GM21737 (cell line): ENCODE results near the gene MALT1.
"Not testable (repeated sequence)": the region's sequence is repeated elsewhere in the genome, so short reads cannot be mapped to it uniquely, and the experiment has no call there.

ENCODE experiments used
- ATAC-seq: cut with Tn5 transposase; IDR thresholded peaks from one replicate; pipeline ENCODE4 v1.9.1; 2021; ENCODE audit warnings: mild to moderate bottlenecking, moderate library complexity; ENCODE audit not compliant: unreplicated experiment

Gene MALT1

DNA sequence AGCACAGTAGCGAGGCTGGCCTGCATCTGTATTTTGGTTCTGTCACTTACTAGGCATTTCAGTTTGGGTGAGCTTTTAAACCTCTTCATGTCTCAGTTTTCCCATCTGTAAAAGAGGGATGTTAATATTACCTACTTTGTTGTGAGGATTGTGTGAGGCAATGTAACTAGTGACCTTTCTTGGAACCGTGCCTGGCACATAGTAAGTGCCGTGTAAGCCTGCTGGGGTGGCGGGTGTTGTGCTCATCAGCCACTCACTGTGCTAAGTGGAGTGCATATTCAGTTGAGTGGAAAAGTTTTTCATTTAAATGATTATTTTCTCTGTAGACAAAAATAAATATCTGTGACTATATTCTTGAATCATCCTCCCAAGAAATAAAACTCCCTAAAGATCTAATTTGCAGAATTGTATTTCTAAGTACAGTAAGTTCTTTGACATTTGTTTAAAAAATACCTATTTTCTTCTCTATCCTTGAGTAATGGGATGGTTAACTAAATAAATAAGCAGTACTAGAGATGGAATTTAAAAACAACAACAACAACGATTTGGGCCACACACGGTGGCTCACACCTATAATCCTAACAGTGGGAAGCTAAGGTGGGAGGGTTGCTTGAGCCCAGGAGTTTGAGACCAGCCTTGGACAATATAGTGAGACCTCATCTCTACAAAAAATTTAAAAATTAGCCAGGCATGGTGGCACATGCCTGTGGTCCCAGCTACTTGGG is 56.7 kb downstream of the MALT1 start:
- ATAC-seq, result no peak

DNA sequence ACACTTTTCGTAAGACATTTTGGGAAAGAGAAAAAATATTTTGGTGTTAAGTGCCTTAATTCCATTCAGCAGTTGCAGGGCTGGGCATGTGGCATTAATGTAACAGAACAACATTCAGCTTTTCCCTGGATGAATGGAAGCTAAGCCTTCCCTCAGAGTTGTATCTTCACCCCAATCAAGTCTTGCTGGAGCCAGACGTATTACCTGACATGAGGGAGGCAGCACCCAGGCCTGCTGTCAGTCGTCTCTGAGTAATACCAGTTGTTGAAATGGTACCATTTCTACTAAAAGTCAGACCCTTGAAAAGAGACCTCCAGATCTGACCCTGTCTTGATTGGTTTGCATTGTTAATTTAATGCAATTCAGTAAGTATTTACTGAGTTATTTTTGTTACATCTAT is 57.5 kb downstream of the MALT1 start:
- ATAC-seq, result no peak

DNA sequence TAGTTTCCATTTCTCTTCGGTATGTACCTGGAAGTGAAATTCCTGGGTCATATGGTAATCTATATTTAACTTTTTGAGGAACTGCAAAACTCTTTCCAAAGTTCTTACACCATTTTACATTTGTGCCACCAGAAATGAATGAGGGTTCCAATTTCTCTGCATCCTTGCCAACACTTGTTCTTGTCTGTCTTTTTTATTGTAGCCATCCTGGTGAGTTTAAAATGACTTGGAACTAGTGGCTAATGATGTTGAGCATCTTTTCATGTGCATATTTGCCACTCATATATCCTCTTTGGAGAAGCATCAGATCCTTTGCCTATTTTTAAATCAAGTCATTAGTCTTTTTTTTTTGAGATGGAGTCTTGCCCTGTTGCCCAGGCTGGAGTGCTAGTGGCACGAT is 59.4 kb downstream of the MALT1 start:
- no peak for ATAC-seq

DNA sequence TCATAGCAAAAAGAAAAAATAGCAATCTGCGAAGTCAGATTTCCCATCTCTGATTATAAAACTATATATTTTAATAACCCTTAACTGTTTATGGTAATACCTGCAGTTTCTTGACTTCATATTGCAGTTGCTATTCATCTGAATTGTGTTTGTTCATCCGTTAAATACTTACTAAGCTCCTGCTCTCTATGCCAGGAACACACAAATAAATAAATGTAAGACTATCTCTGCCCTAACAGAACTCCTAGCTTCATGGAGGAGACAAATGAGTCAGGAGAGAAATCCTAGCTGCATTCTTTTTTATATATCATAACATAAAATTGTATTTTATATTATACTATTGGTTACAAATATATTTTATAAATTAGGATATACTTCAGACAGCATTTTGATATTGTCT is 61.2 kb downstream of the MALT1 start:
- ATAC-seq, result no peak

DNA sequence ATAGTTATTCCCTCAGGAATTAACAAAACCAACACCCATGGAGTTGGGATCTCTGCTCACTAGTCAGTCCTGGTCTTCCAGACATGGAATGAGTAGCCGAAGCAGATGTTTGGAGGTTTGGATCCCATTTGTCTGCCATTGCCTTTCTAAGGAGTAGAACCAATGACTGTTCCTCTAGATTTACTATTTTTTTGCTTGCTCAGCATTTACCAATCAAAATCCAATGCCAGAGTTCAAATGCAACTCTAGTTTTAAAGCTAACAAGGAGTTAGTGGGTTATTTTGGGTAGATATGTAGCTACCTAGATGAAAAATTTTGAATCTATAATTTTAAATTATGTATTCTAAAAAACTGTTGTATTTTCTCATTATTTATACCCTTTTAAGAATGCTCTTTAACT is 62.6 kb downstream of the MALT1 start:
- no peak for ATAC-seq

DNA sequence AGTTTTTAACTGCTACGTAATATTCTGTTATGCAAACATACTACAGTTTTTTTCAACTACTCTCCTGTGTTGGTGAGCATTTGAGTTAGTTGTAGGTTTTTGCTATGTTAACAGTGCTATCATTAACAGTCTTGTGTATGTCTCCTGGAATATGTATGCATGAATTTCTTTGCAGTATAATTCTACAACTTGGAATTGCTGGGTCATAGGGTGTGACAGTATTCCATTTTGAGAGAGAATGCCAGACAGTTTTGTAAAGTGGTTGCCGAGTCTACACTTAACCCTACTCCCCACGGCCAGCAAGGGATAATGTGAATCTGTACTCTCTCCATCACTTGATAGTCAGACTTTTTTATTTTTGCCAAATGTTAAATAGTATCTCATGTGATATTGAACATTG is 67.1 kb downstream of the MALT1 start:
- ATAC-seq, result no peak

DNA sequence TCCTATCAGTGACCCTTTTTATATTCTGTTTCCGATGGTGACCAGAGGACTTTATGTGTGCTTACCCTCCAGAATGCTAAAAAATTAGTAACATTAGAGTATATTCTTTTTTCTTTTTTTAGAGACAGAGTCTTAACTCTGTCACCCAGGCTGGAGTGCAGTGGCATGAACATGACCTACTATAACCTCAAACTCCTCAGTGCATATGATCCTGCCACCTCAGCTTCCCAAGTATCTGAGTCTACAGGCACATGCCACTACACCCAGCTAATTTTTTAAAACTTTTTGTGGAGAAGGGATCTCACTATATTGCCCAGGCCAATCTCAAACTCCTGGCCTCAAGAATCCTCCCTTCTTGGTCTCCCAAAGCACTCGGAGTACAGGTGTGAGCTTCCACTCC is 74.6 kb downstream of the MALT1 start:
- ATAC-seq, result no peak

DNA sequence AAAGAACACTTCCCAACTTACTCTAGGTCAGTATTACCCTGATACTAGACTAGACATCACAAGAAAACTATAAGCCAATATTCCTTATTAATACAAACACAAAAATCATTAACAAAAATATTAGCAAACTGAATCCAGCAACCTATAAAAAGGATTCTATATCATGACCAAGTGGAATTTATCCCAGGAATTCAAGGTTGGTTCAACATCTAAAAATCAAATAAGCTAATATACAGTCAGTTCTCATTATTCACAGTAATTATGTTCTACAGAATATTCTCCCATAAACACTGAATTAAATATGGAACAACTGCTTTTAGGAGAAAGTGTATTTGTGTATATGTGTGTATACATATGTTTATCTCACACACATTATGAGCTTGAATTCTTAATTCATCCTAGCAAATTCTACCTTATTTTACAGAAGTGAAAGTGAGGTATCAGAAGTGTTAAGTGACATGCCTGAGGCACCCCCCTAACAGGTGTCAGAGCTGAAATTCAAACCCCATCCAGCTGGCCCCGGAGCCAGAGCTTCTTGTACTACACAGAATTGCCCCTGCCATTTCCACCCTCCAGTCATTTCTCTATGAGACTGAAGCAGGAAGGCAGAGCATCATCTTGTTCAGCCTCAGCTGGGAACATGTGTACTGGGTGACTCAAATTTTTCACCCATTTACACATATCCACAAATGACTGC is 77.8 kb downstream of the MALT1 start:
- ATAC-seq, result no peak

DNA sequence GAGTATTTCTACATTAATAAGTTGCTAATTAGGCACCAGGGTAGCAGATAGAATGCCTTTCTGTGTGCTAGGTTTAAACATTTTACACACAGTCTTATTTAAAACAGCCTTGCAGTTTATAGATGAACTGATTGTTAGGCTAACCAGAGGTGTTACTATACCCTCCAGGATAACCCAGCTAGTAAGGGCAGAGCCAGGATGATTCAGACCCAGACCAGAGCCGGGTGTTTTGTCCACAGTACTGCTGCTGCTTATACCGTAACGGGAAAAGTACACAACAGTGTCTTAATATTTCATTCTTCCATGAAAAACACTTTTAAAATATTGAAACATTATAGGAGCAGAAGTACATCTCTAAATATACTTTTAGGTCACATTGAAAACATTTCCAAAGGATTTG is 82.7 kb downstream of the MALT1 start:
- no peak for ATAC-seq

DNA sequence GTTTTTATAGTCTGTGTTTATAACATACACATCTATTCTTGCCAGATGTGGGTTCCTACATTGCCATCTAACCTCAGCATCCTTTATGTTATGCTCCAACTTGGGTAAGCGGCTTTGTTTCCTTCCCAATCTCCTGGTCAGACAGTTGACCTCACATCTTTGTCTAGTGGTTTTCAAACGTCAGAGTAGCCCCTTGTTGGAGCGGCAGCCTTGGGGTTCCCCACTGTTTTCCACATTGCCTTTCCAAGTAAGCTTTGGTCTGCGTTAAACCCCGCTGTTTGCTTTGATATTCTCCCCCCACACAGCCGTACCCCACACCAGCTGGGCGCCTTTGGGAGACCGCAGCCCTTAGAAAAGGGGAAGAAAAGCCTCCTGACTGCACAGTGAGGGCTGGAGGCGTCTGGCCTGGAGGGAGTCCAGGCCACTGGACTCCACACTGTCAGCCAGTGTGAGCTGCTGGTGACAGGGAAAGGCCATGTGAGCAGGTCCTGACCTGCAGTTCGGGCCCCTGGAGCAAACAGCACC is 83.3 kb downstream of the MALT1 start:
- no peak for ATAC-seq

DNA sequence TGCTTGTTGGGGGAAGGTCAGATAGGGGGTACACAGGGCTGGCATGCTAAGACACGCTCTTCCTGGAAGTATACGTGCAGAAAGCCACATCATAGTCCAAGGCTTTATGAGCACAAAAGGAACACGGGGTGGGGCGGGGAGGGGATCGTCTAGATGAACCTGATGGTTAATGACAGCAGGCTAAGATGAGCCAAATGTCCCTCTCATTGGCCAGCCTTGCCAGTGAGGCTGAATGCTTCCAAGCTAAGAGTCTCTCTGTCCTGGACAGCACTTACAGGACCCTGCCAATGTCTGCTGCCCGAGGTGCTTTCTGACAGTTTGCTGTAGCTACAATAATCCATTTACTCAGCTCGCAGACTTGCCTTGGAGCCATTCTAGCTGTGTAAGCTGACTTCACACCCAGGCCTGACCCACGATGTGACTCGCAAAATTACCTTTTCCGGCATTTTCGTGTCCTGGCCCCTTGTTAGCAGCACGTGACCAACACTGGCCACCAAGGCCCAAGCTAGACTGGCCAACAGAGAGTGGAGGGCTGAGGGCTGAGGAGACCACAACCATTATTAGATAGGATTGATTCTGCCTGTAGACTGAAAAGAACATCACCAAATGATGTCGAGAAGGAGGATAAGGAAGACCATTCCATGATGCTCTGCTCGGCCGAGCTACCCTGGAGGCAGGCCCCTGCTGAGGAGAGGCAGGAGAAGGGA is 84.2 kb downstream of the MALT1 start:
- no peak for ATAC-seq

DNA sequence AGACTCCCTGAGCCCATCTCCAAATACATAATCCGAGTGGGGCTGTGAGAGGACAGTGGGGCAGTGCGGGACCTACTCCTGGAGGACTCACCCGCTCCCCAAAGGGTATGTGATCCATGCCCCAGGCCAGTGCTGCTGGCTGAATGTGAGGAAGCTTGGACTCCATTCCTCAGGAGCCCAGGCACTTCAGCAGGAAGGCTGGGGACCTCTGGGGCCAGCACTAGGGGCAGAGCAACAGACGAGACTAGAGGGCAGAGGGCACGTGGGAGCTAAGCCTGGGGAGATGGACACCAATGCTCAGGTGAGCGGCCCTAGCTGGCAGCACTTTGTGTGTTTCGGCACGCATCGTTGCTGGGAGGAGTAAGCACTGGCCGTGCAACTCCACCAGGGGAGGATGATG is 84.9 kb downstream of the MALT1 start:
- no peak for ATAC-seq

DNA sequence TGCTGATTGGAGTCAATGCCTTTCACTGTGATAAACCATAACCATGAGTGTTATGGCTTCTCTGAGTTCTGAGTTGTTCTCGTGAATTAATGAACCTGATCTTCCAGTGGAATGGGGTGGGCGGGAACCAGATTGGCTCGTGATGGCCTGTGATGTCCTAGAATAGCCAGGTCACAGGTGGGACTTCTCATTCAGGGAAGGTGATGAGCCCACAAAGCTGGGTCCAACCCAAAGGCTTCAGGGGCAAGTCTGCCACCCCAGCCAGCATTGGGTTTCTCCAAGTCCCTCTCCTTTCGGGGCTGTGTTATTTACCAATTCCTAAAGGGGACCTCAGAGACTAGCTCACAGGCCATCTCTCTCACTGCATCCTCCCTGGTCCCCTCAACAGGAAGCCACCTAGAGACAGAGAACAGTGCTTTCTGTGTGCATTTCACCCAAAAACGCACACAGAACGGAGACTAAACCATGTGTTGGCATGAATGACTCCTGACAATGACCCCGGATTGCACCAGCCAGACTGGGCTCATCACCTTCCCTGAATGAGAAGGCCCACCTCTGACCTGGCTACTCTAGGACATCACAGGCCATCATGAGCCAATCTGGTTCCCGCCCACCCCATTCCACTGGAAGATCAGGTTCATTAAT is 85.5 kb downstream of the MALT1 start:
- ATAC-seq, result no peak

DNA sequence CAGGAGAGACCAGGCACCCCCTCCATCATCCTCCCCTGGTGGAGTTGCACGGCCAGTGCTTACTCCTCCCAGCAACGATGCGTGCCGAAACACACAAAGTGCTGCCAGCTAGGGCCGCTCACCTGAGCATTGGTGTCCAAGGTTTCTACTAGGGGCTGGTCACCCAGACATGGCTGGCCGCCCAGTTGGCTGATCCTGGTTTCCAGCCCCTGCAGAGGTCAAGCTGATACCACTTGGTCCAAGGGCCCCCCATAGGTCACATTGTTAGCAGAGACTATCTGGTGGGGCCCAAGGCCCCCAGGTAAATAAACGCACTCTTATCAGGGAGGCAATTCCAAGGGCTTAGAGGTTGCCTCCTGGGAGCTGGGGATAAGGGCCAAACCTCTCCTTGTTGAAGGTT is 86.1 kb downstream of the MALT1 start:
- ATAC-seq, result not testable (repeated sequence)

DNA sequence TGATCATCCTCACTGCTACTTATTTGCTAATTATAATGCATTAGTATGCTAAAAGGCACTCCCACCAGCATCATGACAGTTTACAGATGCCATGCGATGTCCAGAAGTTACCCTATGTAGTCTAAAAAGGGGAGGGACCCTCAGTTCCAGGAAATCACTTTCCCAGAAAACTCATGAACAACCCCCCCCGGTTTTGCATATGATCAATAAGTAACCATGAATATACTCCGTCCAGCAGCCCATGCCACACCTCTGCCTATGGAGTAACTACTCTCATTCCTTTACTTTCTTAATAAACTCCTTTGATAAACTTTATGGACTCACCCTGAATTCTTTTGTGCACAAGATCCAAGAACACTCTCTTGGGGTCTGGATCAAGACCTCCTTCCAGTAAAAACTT is 86.8 kb downstream of the MALT1 start:
- ATAC-seq, result no peak

DNA sequence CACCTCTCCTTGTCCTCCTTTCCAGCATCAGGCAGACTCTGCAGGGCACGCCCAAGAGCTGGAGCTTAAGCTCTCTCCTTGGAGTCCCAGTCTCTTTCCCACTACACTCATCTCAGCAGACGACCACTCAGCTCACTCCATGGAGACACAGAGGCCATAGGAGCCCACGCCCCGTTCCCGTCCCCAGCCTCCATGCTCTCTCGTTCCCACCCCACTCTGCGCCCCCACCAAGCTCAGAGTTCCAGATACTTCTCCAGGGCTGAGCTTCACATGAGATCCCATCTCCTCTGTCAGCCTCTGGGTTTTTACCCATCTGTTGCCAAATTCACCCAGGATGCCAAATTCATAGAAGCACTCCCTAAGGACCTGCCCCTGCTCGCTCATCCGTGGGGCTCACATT is 87.3 kb downstream of the MALT1 start:
- no peak for ATAC-seq

DNA sequence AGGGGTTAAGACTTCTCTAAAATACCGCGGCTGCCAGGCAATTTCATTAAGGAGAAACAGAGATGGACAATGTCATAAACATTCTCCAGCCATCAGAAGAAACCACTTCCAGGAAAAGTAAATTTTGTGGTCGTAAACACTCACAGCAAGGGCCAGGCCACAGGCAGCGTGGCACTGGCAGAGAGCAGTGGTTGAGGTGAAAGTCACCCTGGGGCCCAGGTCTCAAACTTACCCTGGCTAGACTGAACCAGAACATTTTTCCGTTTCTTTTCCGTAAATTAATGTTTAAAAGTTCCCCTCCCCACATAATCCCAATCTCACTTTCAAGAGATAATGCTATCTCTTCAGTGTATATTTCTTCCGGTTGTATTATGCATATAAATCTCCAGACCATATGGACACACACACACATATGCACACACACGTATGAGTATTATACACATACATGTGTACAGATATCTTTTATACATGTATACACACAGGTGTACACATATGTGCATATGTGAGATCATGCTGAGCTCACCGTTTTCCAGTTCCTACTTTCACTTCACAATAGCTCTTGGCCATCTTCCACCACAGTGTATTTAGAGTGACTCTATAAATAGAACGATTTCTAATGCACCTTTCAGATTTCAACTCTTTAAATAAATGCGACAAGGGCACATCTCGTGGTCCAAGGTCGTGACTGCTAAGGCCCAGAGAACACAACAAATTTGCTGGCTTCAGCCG is 90.1 kb downstream of the MALT1 start:
- peak; percentile 65 for ATAC-seq

DNA sequence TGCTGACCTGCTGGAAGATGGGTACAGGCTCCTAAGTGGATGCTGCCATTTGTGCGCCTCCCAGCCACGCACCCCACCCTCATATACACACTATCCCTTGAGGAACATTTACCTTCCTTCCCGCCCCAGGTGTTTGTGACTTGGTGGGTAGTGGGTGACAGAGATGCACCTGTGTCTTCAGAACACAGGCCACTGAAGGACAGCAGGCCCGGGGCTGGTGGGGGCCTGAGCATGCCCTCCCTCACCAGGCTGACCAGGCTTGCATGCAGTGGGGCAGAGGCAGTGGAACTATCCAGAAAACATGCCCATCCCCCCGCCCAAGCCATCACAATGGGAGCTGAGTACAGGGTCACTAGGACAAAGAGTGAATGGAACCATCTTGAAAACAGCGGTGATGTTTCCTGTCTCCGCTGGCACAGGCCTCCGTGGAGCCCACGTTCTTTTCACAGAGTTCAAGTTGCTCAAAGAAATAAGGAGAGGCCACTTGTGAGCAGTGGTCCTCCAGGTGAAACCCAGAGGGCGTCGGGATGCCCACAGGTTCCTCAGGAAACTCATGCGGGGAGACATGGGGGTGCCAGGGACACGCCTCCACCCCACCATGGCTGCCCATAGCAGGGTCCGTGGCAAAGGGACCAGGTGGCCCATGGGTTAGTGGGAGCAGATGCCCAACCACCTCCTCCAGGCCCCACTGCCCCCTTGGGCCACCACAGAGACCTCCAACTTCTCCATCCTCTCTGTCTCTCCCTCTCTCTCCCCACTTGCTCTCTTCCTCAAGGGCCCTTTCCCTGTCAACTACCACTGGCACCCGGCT is 90.9 kb downstream of the MALT1 start:
- no peak for ATAC-seq

DNA sequence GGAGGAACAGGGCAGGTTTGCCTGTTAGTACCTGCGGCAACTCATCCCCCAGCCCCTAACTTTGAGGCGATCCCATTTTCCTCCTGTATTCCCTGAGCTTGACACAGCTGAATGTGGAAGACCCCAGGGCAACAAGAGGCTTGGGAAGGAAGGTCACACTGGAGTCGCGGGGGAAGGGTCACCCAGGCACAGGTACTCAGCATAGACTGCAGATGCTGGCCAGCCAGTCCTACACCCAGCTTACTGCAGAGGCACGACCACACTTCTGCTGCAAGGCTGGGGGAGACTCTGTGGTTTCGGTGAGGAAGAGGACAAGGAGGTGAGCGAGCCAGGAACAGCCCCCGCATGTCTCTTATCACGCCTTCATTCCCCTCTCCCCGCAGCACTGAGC is 91.5 kb downstream of the MALT1 start:
- no peak for ATAC-seq

DNA sequence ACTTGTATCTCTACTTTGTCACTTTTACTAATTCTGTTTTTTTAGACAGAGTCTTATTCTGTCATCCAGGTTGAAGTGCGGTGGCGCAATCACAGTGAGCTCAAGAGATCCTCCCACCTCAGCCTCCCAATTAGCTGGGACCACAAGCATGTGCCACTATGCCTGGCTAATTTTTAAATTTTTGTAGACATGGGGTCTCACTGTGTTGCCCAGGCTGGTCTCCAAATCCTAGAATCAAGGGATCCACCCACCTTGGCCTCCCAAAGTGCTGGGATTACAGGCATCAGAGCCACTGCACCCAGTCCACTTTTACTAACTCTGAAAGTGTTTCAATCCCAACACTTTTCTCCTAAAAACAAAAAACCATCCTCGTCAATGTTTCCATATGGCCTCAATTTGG is 94.9 kb downstream of the MALT1 start:
- ATAC-seq, result no peak
